ENCODE measurements around the gene PSMD2. TPM values are rescaled to one million over a fixed set of nuclear protein-coding genes. Genes with fewer than 3 reads are reported as not detected.

Gene PSMD2
- total and polyA plus RNA-seq, 2 of the 8 experiments (the other 6 are each of a cell fraction or from before 2014, with no cell fraction given): 350 to 363 TPM

- TF ChIP-seq JUN (IDR thresholded peaks at IDR 0.05; ENCODE audit: low read depth, low read length) (no peak), KDM4A (IDR thresholded peaks at IDR 0.05; ENCODE audit: low read depth, low read length, severe bottlenecking) (no peak), YY1 (IDR thresholded peaks at IDR 0.05; ENCODE audit: low read depth, low read length) (no peak), BCL11A (IDR thresholded peaks at IDR 0.05; ENCODE audit: low read depth in 2 of 2, low read length in 2 of 2) (no peak), CTBP2 (IDR thresholded peaks at IDR 0.05; ENCODE audit: borderline replicate concordance, insufficient read depth, insufficient read length, low read length) (no peak), TEAD4 (IDR thresholded peaks at IDR 0.05; ENCODE audit: low read depth, low read length) (no peak), HDAC6 (IDR thresholded peaks at IDR 0.05; ENCODE audit: low read depth, low read length) (no peak)
Observed at GRCh38 chr3:184259396-184259877, 39.6 kb upstream of the PSMD2 start (continued).

Data from H1 (cell line).